Measurements from ENCODE around the gene ZNF548. TPM values are rescaled to one million over a fixed set of nuclear protein-coding genes. Genes with fewer than 3 reads are reported as not detected.

The ZNF548 gene
- total RNA-seq, 2 donors from 2014 or later = 40.4 to 62.8 TPM

Other genes with a start within 250 kb of the ZNF548 start
- gene ZIM3, start 244.7 kb upstream of the ZNF548 start, total RNA-seq = not detected
- gene DUXA, start 222.4 kb upstream of the ZNF548 start, total RNA-seq = not detected
- gene ZNF264, start 198.4 kb upstream of the ZNF548 start, total RNA-seq = 10 to 100 TPM; 38.7 to 43.3 TPM
- 1 to 10 TPM; 2.2 to 4.3 TPM for gene AURKC, start 158.8 kb upstream of the ZNF548 start, total RNA-seq
- 10 to 100 TPM; 14.4 to 16.2 TPM for gene ZNF805, start 149.2 kb upstream of the ZNF548 start, total RNA-seq
- 100 to 1,000 TPM; 114 to 129 TPM for gene ZNF460, start 109.4 kb upstream of the ZNF548 start, total RNA-seq
- gene ZNF543, start 69.4 kb upstream of the ZNF548 start, total RNA-seq = 1 to 10 TPM; 8.4 to 9.0 TPM
- 1 to 10 TPM; 8.1 to 8.3 TPM for gene ZNF304, start 38.6 kb upstream of the ZNF548 start, total RNA-seq
- gene TRAPPC2B, start 26.3 kb upstream of the ZNF548 start, total RNA-seq = 1 to 10 TPM; 7.3 to 8.5 TPM
- gene ZNF547, start 26.3 kb upstream of the ZNF548 start, total RNA-seq = 1 to 10 TPM; 3.9 to 4.5 TPM
- 10 to 100 TPM; 11.0 to 12.0 TPM for gene ZNF17, start 21.3 kb downstream of the ZNF548 start, total RNA-seq
- gene ZNF749, start 45.5 kb downstream of the ZNF548 start, total RNA-seq = 10 to 100 TPM; 16.5 to 18.0 TPM
- gene VN1R1, start 67.3 kb downstream of the ZNF548 start, total RNA-seq = 1 to 10 TPM in 1 of 2 donors, under 1 TPM in 1; 0.37 to 1.1 TPM
- gene ZNF772, start 87.7 kb downstream of the ZNF548 start, total RNA-seq = 1 to 10 TPM; 6.4 to 7.7 TPM
- gene ZNF419, start 97.9 kb downstream of the ZNF548 start, total RNA-seq = 10 to 100 TPM; 10.2 to 11.1 TPM
- 10 to 100 TPM; 11.9 to 12.7 TPM for gene ZNF773, start 110.1 kb downstream of the ZNF548 start, total RNA-seq
- gene ZNF549, start 137.5 kb downstream of the ZNF548 start, total RNA-seq = 1 to 10 TPM; 6.8 to 6.9 TPM
- gene ZNF550, start 170.0 kb downstream of the ZNF548 start, total RNA-seq = 10 to 100 TPM; 12.2 to 12.9 TPM
- gene ZNF416, start 189.1 kb downstream of the ZNF548 start, total RNA-seq = 1 to 10 TPM; 3.2 to 5.5 TPM
- 1 to 10 TPM; 5.1 to 9.0 TPM for gene ZIK1, start 194.3 kb downstream of the ZNF548 start, total RNA-seq
- gene ZNF530, start 210.0 kb downstream of the ZNF548 start, total RNA-seq = 1 to 10 TPM; 5.6 to 7.9 TPM
- gene ZNF134, start 224.4 kb downstream of the ZNF548 start, total RNA-seq = 10 to 100 TPM; 12.8 to 14.0 TPM
- gene ZNF211, start 243.3 kb downstream of the ZNF548 start, total RNA-seq = 10 to 100 TPM; 13.5 to 18.2 TPM